Measurements from ENCODE around the gene GPR87. TPM values are rescaled to one million over a fixed set of nuclear protein-coding genes. Genes with fewer than 3 reads are reported as not detected.

The GPR87 gene
- polyA plus RNA-seq, 3 donors: 0.15 TPM; not detected in 2

GRCh38 chr3:151306168-151306810, 10.3 kb downstream of the GPR87 start:
- no peak overlapping the region for H3K27ac Mint-ChIP-seq
- DNase-seq: no peak
- H3K79me2 ChIP-seq (ENCODE audit: insufficient read depth, low read length): no peaks in the 10 kb centered on the region
- 94% methylated on average over 4 of the region's 6 CpGs for WGBS (ENCODE audit: insufficient coverage)
- no peaks in the 10 kb centered on the region for H3K9me3 ChIP-seq (replicated peaks in 1 of 2; ENCODE audit: control insufficient read depth in 1 of 2, insufficient read depth in 1 of 2, low read length in 2 of 2)
- intact Hi-C loops (cut with micrococcal nuclease): no loop called here
- H3K4me1 Mint-ChIP-seq: peaks cover 12% of the 10 kb centered on the region
- no peaks in the 10 kb centered on the region for H3K36me3 Mint-ChIP-seq
- no peak overlapping the region for H3K9ac ChIP-seq (ENCODE audit: insufficient read depth, low read length, poor library complexity, severe bottlenecking)
- no peaks in the 10 kb centered on the region for H3K27me3 ChIP-seq (ENCODE audit: control insufficient read depth in 2 of 2, insufficient read depth in 2 of 2, low read length in 2 of 2)
- H3K4me2 ChIP-seq (replicated peaks; ENCODE audit: extremely low read depth, low read length, poor library complexity, severe bottlenecking): no peak overlapping the region
- H2AFZ ChIP-seq (ENCODE audit: insufficient read depth, low read depth, low read length, poor library complexity, severe bottlenecking): no peak overlapping the region
- no peak overlapping the region for H3K27ac ChIP-seq (ENCODE audit: low read depth in 1 of 2, low read length in 2 of 2)
- no peaks in the 10 kb centered on the region for H3K9me3 Mint-ChIP-seq
- no peaks in the 10 kb centered on the region for H3K27me3 Mint-ChIP-seq (ENCODE audit: low read depth in 3 of 3)
- H3K4me3 Mint-ChIP-seq: no peak overlapping the region
- no peaks in the 10 kb centered on the region for H3K4me1 ChIP-seq (ENCODE audit: control insufficient read depth in 1 of 2, insufficient read depth in 2 of 2, low read length in 2 of 2)
- no peaks in the 10 kb centered on the region for H3K36me3 ChIP-seq (replicated peaks in 1 of 2; ENCODE audit: control insufficient read depth in 1 of 2, insufficient read depth in 2 of 2, low read length in 2 of 2)
- no peak overlapping the region for H3K4me3 ChIP-seq (replicated peaks in 1 of 3; ENCODE audit: low read depth in 2 of 3, low read length in 3 of 3)
- TF ChIP-seq CTCF (IDR thresholded peaks at IDR 0.05): no peak
- H4K20me1 ChIP-seq (ENCODE audit: insufficient read depth, low read length): no peaks in the 10 kb centered on the region

- no peaks in the 10 kb centered on the region for H3K4me1 ChIP-seq (ENCODE audit: control insufficient read depth in 1 of 2, insufficient read depth in 2 of 2, low read length in 2 of 2)
- H4K20me1 ChIP-seq (ENCODE audit: insufficient read depth, low read length): no peaks in the 10 kb centered on the region
- no peaks in the 10 kb centered on the region for H3K9me3 ChIP-seq (replicated peaks in 1 of 2; ENCODE audit: control insufficient read depth in 1 of 2, insufficient read depth in 1 of 2, low read length in 2 of 2)
- DNase-seq: no peak
- H2AFZ ChIP-seq (ENCODE audit: insufficient read depth, low read depth, low read length, poor library complexity, severe bottlenecking): no peak overlapping the region
- H3K36me3 ChIP-seq (replicated peaks in 1 of 2; ENCODE audit: control insufficient read depth in 1 of 2, insufficient read depth in 2 of 2, low read length in 2 of 2): no peaks in the 10 kb centered on the region
- Mint-ChIP-seq H3K27ac (no peak overlapping the region), H3K4me3 (no peak overlapping the region), H3K27me3 (ENCODE audit: low read depth in 3 of 3) (no peaks in the 10 kb centered on the region), H3K4me1 (peaks cover 14% of the 10 kb centered on the region), H3K36me3 (no peaks in the 10 kb centered on the region), H3K9me3 (no peaks in the 10 kb centered on the region)
- no peaks in the 10 kb centered on the region for H3K27me3 ChIP-seq (ENCODE audit: control insufficient read depth in 2 of 2, insufficient read depth in 2 of 2, low read length in 2 of 2)
- no peak for TF ChIP-seq CTCF (IDR thresholded peaks at IDR 0.05)
- intact Hi-C loops (cut with micrococcal nuclease): no loop called here
- WGBS (ENCODE audit: insufficient coverage): no CpG with 5 or more reads among the region's 4 CpGs
- H3K4me3 ChIP-seq (replicated peaks in 1 of 3; ENCODE audit: low read depth in 2 of 3, low read length in 3 of 3): no peak overlapping the region
- no peak overlapping the region for H3K9ac ChIP-seq (ENCODE audit: insufficient read depth, low read length, poor library complexity, severe bottlenecking)
- no peak overlapping the region for H3K27ac ChIP-seq (ENCODE audit: low read depth in 1 of 2, low read length in 2 of 2)
- H3K4me2 ChIP-seq (replicated peaks; ENCODE audit: extremely low read depth, low read length, poor library complexity, severe bottlenecking): no peak overlapping the region
- no peaks in the 10 kb centered on the region for H3K79me2 ChIP-seq (ENCODE audit: insufficient read depth, low read length)
These were observed 10.9 kb downstream of the GPR87 start for GRCh38 chr3:151305775-151306151.
